ENCODE results near the gene STK24.
A peak's percentile ranks its signal among the peaks of the same experiment; 100 is the strongest.

The STK24 gene

DNA sequence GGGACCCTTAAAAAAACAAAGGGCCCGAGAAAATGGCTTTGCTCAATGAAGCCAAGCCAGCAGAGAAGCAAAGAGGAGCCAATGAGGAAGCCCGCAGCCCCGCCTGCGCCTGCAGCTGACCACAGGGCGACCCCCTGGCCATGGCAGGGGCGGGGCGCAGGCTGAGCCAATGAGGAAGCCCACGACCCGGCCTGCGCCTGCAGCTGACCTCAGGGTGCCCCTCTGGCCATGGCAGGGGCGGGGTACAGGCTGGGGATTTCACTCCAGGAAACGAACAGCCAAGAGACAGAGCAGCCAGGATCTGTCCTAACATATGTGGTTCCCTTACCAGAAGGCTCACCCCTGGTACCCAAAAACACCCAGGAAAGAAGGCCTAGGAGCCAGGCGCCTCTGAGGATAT lies 101.4 kb downstream of the STK24 start:
- H3K27ac Mint-ChIP-seq, result no peak overlapping the region
- H3K9me3 Mint-ChIP-seq, result no peaks in the 10 kb centered on the region
- H3K27me3 Mint-ChIP-seq, result no peaks in the 10 kb centered on the region
- intact Hi-C loops (cut with micrococcal nuclease), result no loop called here
- H3K36me3 Mint-ChIP-seq (ENCODE audit: low read depth), result peaks cover 52% of the 10 kb centered on the region
- H3K4me1 Mint-ChIP-seq (ENCODE audit: low read depth), result peaks cover 47% of the 10 kb centered on the region
- H3K4me3 Mint-ChIP-seq, result no peak overlapping the region

- H3K4me1 Mint-ChIP-seq (ENCODE audit: low read depth), result peaks cover 44% of the 10 kb centered on the region
- H3K4me3 Mint-ChIP-seq, result no peak overlapping the region
- H3K9me3 Mint-ChIP-seq, result no peaks in the 10 kb centered on the region
- no peak overlapping the region for H3K27ac Mint-ChIP-seq
- intact Hi-C loops (cut with micrococcal nuclease), result no loop called here
- H3K27me3 Mint-ChIP-seq, result no peaks in the 10 kb centered on the region
- peaks cover 60% of the 10 kb centered on the region for H3K36me3 Mint-ChIP-seq (ENCODE audit: low read depth)
Measured at GRCh38 chr13:98474761-98475160, 102.1 kb downstream of the STK24 start.

DNA sequence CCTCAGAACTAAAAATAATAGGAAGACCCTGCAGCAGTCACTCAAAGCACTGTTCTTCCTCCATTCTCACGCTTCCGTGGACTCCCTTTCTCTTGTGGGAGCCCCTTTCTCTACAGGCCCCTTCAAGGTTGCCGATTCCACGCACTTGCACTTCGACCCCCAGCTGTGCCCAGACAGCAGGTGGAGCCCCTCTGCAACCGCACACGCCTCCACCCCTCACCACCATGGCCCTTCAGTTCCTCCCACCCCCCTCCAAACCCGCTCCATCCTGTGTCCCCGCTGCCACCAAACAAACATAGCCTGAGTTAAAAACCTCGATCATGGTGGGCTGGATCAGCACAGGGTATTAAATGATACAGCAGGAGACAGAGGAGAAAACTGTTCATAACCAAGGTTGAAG lies 102.6 kb downstream of the STK24 start:
- Mint-ChIP-seq H3K27me3 (no peaks in the 10 kb centered on the region), H3K4me1 (ENCODE audit: low read depth) (peaks cover 39% of the 10 kb centered on the region), H3K36me3 (ENCODE audit: low read depth) (peaks cover 64% of the 10 kb centered on the region), H3K27ac (no peak overlapping the region), H3K9me3 (no peaks in the 10 kb centered on the region), H3K4me3 (no peak overlapping the region)
- intact Hi-C loops (cut with micrococcal nuclease), result no loop called here

DNA sequence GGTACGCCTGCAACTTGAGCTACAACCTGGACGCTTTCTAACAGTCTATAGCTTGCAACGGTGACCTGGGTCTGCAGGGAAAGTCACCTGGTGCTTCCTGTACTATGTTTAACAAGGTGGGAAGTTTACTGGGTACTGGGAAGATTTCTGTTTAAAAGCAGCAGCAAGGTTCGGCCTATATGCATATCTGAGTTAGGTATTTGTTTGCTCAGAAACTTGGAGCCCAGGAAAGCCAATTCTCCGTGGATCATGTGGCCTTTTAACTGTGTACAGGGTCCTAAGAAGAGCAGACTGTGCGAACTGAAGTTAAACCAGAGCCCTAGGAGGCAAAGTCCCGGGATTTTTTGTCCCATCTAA lies 103.1 kb downstream of the STK24 start:
- H3K27ac Mint-ChIP-seq, result no peak overlapping the region
- H3K4me1 Mint-ChIP-seq (ENCODE audit: low read depth), result peaks cover 36% of the 10 kb centered on the region
- H3K9me3 Mint-ChIP-seq, result no peaks in the 10 kb centered on the region
- peaks cover 70% of the 10 kb centered on the region for H3K36me3 Mint-ChIP-seq (ENCODE audit: low read depth)
- intact Hi-C loops (cut with micrococcal nuclease), result no loop called here
- H3K4me3 Mint-ChIP-seq, result no peak overlapping the region
- no peaks in the 10 kb centered on the region for H3K27me3 Mint-ChIP-seq

GRCh38 chr13:98473135-98473787 lies 103.6 kb downstream of the STK24 start:
- Mint-ChIP-seq H3K27ac (peak overlapping the region; percentile 15), H3K36me3 (ENCODE audit: low read depth) (peaks cover 73% of the 10 kb centered on the region), H3K4me1 (ENCODE audit: low read depth) (peaks cover 36% of the 10 kb centered on the region), H3K9me3 (no peaks in the 10 kb centered on the region), H3K4me3 (no peak overlapping the region), H3K27me3 (no peaks in the 10 kb centered on the region)
- intact Hi-C loops (cut with micrococcal nuclease), result no loop called here

DNA sequence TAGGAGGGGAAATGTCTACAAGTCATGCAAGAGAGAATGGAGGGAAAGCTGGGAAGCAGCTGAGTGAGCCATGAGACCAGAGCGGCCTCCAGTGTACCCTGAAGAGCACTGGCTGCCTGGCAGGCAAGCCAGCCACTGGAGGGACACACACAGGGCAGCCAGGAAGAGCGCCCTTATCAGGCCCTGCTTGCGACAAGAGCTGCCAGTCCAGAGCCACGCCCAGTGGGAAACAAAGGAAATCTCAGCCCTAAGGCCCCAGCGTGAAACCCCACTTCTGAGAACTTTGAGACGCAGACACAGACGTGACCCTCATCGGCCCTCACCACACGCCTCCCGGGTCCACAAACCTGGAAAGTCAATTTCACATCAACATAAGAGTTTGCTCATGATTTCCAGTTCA lies 105.0 kb downstream of the STK24 start:
- intact Hi-C loops (cut with micrococcal nuclease), result no loop called here
- H3K27ac Mint-ChIP-seq, result no peak overlapping the region
- peaks cover 33% of the 10 kb centered on the region for H3K4me1 Mint-ChIP-seq (ENCODE audit: low read depth)
- no peak overlapping the region for H3K4me3 Mint-ChIP-seq
- no peaks in the 10 kb centered on the region for H3K27me3 Mint-ChIP-seq
- H3K36me3 Mint-ChIP-seq (ENCODE audit: low read depth), result peaks cover 81% of the 10 kb centered on the region
- H3K9me3 Mint-ChIP-seq, result no peaks in the 10 kb centered on the region

DNA sequence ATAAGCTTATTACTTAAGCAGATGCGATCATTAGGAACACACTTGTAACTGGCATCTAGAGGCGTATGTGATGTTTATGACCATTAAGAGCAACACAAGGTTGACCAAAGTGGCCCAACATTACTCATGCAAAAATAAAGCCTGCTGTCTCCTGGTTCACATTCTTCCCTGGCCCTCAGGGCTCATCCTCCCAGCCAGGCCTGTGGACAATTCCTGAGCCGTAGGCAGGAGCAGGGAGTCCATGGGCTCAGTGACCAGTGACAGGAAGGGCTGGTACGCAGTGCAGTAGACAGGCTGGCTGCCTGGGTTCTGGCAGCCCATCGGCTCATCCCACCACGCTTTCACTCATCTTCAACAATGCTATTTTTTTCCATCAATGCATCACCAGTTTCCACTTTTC lies 106.0 kb downstream of the STK24 start:
- peaks cover 22% of the 10 kb centered on the region for H3K4me1 Mint-ChIP-seq (ENCODE audit: low read depth)
- no peak overlapping the region for H3K27ac Mint-ChIP-seq
- no peak overlapping the region for H3K4me3 Mint-ChIP-seq
- H3K27me3 Mint-ChIP-seq, result no peaks in the 10 kb centered on the region
- intact Hi-C loops (cut with micrococcal nuclease), result no loop called here
- peaks cover 90% of the 10 kb centered on the region for H3K36me3 Mint-ChIP-seq (ENCODE audit: low read depth)
- H3K9me3 Mint-ChIP-seq, result no peaks in the 10 kb centered on the region

DNA sequence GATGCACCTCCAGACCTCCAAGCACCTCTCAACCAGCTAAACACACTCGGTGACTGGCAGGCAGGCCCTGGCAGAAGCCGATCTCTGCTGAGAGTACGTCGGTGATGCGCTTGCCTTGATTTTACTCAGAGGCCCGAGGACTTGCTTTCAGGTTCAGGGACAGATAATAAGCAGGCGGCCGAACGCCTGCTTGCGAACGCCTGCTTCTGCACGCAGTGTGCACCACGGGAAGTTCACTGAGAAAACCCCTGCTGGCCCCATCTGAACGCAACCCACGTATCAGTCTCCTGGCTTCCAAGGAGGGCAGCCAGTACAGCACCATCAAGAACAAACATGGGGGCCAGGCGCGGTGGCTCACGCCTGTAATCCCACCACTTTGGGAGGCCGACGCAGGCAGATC lies 108.0 kb downstream of the STK24 start:
- Mint-ChIP-seq H3K27ac (no peak overlapping the region), H3K9me3 (no peaks in the 10 kb centered on the region), H3K4me1 (ENCODE audit: low read depth) (peaks cover 17% of the 10 kb centered on the region), H3K36me3 (ENCODE audit: low read depth) (peaks cover 93% of the 10 kb centered on the region), H3K4me3 (no peak overlapping the region), H3K27me3 (no peaks in the 10 kb centered on the region)
- intact Hi-C loops (cut with micrococcal nuclease), result no loop called here

- Mint-ChIP-seq H3K27ac (no peak overlapping the region), H3K4me1 (ENCODE audit: low read depth) (peaks cover 17% of the 10 kb centered on the region), H3K4me3 (no peak overlapping the region), H3K9me3 (no peaks in the 10 kb centered on the region), H3K36me3 (ENCODE audit: low read depth) (peaks cover 93% of the 10 kb centered on the region), H3K27me3 (no peaks in the 10 kb centered on the region)
- intact Hi-C loops (cut with micrococcal nuclease), result no loop called here
Measured at GRCh38 chr13:98468361-98468760, 108.5 kb downstream of the STK24 start.

- H3K27ac Mint-ChIP-seq, result peak overlapping the region; percentile 21
- intact Hi-C loops (cut with micrococcal nuclease), result no loop called here
Measured at GRCh38 chr13:98467263-98467985, 109.5 kb downstream of the STK24 start.

DNA sequence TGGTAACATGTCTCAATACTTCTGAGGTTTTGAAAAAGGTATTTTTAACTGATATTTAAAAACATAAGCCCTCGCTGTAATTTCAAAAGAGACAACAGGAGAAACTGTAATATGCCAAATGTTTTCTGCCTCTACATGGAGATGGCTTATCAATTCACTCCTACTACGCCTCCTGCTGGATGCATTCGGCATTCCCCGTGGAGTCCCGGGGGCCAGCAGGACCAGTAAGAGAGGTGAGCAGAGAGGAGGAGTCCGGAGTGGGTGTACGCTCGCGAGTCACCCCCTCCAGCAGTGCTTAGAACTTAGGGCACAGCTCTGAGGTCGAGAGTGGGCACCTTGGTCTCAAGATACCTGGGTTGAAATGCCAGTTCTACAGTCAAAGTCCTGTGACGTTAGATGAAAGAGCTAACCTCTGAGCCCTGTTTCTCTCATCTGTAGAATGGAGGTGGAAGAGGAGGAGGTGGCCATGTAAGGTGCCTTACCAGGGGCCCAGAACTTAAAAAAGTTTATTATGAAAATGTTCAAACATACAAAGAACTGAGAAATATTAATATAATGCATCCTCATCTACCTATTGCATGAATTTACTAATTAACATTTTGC lies 110.2 kb downstream of the STK24 start:
- Mint-ChIP-seq H3K4me3 (no peak overlapping the region), H3K27ac (no peak overlapping the region), H3K9me3 (no peaks in the 10 kb centered on the region), H3K36me3 (ENCODE audit: low read depth) (peaks cover 93% of the 10 kb centered on the region), H3K27me3 (no peaks in the 10 kb centered on the region), H3K4me1 (ENCODE audit: low read depth) (peaks cover 17% of the 10 kb centered on the region)
- intact Hi-C loops (cut with micrococcal nuclease), result no loop called here

More at GRCh38 chr13:98467263-98467985, 109.5 kb downstream of the STK24 start:
- peaks cover 93% of the 10 kb centered on the region for H3K36me3 Mint-ChIP-seq (ENCODE audit: low read depth)
- H3K4me1 Mint-ChIP-seq (ENCODE audit: low read depth), result peaks cover 17% of the 10 kb centered on the region
- no peaks in the 10 kb centered on the region for H3K9me3 Mint-ChIP-seq
- H3K4me3 Mint-ChIP-seq, result no peak overlapping the region
- no peaks in the 10 kb centered on the region for H3K27me3 Mint-ChIP-seq

- intact Hi-C loops (cut with micrococcal nuclease), result no loop called here
- no peak overlapping the region for H3K4me3 Mint-ChIP-seq
- H3K4me1 Mint-ChIP-seq (ENCODE audit: low read depth), result peaks cover 7% of the 10 kb centered on the region
- H3K27ac Mint-ChIP-seq, result no peak overlapping the region
- no peaks in the 10 kb centered on the region for H3K27me3 Mint-ChIP-seq
- peaks cover 94% of the 10 kb centered on the region for H3K36me3 Mint-ChIP-seq (ENCODE audit: low read depth)
- no peaks in the 10 kb centered on the region for H3K9me3 Mint-ChIP-seq
Measured at GRCh38 chr13:98462946-98463345, 114.0 kb downstream of the STK24 start.

GRCh38 chr13:98462241-98462882 lies 114.5 kb downstream of the STK24 start:
- H3K27ac Mint-ChIP-seq, result no peak overlapping the region
- no peaks in the 10 kb centered on the region for H3K9me3 Mint-ChIP-seq
- H3K36me3 Mint-ChIP-seq (ENCODE audit: low read depth), result peaks cover 94% of the 10 kb centered on the region
- H3K4me1 Mint-ChIP-seq (ENCODE audit: low read depth), result peaks cover under 1% of the 10 kb centered on the region
- intact Hi-C loops (cut with micrococcal nuclease), result no loop called here
- no peak overlapping the region for H3K4me3 Mint-ChIP-seq
- no peaks in the 10 kb centered on the region for H3K27me3 Mint-ChIP-seq

All from dendritic cell treated with granulocyte-macrophage colony-stimulating factor and Interleukin-4, amounts not matched to agents 40 ng/mL and 50 ng/mL, for 4 days (primary cell).